Measurements from ENCODE around the gene DOCK10.

The DOCK10 gene

DNA sequence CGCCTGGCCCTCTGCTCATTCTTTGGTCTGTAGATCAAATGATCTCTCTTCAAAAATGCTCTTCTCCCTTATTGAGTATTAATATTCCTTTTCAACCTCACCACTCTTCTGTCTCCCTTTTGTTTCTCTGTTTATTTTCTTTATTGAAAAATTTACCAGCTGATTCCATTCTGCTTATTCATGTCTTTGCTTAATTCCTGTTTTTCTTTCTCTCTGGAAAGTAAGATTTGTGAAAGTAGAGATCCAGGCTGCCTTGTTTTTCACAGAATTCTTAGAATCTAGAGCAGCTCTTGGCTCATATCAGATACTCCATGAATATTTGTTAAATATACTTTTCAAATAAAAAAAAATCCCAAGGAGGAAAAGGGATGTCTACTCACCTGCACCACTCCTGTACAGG is 157.0 kb downstream of the DOCK10 start:
- no peak for ATAC-seq
- TF ChIP-seq ISL1 (CRISPR knock-in tag; IDR thresholded peaks at IDR 0.05) (no peak), ZNF8 (CRISPR knock-in tag; IDR thresholded peaks at IDR 0.05) (no peak), BACH2 (CRISPR knock-in tag; IDR thresholded peaks at IDR 0.05; ENCODE audit: borderline replicate concordance) (no peak), PPARA (CRISPR knock-in tag; IDR thresholded peaks at IDR 0.05; ENCODE audit: borderline replicate concordance) (no peak), GLIS3 (CRISPR knock-in tag; IDR thresholded peaks at IDR 0.05) (no peak), ZNF565 (CRISPR knock-in tag; conservative IDR thresholded peaks at IDR 0.05; ENCODE audit: low read depth) (no peak), ZNF70 (CRISPR knock-in tag; IDR thresholded peaks at IDR 0.05) (no peak)

DNA sequence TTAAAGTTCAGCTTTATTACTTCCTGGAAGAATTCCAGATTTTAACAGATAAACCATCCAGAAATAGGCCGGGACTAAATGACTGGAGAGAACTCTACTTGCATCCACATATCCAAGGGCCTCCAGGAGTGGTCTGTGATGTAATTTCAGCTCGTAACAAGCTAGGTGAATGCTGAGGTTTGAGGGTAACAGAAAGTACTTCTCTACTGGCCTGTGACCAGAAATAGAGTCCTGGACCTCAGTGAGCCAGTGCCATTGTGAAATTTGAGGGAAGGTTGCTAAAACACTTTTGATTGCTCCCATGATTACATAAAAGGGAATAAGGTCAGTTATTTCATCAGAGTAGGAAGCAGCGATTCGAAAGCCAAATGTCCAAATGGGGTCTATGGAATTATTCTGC is 158.1 kb downstream of the DOCK10 start:
- no peak for ATAC-seq
- TF ChIP-seq, protein P1, sequence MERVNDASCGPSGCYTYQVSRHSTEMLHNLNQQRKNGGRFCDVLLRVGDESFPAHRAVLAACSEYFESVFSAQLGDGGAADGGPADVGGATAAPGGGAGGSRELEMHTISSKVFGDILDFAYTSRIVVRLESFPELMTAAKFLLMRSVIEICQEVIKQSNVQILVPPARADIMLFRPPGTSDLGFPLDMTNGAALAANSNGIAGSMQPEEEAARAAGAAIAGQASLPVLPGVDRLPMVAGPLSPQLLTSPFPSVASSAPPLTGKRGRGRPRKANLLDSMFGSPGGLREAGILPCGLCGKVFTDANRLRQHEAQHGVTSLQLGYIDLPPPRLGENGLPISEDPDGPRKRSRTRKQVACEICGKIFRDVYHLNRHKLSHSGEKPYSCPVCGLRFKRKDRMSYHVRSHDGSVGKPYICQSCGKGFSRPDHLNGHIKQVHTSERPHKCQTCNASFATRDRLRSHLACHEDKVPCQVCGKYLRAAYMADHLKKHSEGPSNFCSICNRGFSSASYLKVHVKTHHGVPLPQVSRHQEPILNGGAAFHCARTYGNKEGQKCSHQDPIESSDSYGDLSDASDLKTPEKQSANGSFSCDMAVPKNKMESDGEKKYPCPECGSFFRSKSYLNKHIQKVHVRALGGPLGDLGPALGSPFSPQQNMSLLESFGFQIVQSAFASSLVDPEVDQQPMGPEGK (CRISPR knock-in tag; IDR thresholded peaks at IDR 0.05; ENCODE audit: borderline replicate concordance): no peak
- TF ChIP-seq ZC3H10 (CRISPR knock-in tag; IDR thresholded peaks at IDR 0.05) (no peak), ARNTL (CRISPR knock-in tag; IDR thresholded peaks at IDR 0.05; ENCODE audit: borderline replicate concordance, low read depth) (no peak), ZFP3 (CRISPR knock-in tag; IDR thresholded peaks at IDR 0.05) (no peak), BACH2 (CRISPR knock-in tag; IDR thresholded peaks at IDR 0.05; ENCODE audit: borderline replicate concordance) (no peak), PPARA (CRISPR knock-in tag; IDR thresholded peaks at IDR 0.05; ENCODE audit: borderline replicate concordance) (no peak), TOX (CRISPR knock-in tag; IDR thresholded peaks at IDR 0.05; ENCODE audit: borderline replicate concordance) (no peak), OSR1 (CRISPR knock-in tag; IDR thresholded peaks at IDR 0.05) (no peak), CSDC2 (CRISPR knock-in tag; IDR thresholded peaks at IDR 0.05) (no peak), ESRRG (CRISPR knock-in tag; IDR thresholded peaks at IDR 0.05) (no peak), ZNF565 (CRISPR knock-in tag; conservative IDR thresholded peaks at IDR 0.05; ENCODE audit: low read depth) (no peak), ZNF8 (CRISPR knock-in tag; IDR thresholded peaks at IDR 0.05) (no peak)
- TF ChIP-seq, protein P2, sequence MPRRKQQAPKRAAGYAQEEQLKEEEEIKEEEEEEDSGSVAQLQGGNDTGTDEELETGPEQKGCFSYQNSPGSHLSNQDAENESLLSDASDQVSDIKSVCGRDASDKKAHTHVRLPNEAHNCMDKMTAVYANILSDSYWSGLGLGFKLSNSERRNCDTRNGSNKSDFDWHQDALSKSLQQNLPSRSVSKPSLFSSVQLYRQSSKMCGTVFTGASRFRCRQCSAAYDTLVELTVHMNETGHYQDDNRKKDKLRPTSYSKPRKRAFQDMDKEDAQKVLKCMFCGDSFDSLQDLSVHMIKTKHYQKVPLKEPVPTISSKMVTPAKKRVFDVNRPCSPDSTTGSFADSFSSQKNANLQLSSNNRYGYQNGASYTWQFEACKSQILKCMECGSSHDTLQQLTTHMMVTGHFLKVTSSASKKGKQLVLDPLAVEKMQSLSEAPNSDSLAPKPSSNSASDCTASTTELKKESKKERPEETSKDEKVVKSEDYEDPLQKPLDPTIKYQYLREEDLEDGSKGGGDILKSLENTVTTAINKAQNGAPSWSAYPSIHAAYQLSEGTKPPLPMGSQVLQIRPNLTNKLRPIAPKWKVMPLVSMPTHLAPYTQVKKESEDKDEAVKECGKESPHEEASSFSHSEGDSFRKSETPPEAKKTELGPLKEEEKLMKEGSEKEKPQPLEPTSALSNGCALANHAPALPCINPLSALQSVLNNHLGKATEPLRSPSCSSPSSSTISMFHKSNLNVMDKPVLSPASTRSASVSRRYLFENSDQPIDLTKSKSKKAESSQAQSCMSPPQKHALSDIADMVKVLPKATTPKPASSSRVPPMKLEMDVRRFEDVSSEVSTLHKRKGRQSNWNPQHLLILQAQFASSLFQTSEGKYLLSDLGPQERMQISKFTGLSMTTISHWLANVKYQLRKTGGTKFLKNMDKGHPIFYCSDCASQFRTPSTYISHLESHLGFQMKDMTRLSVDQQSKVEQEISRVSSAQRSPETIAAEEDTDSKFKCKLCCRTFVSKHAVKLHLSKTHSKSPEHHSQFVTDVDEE (CRISPR knock-in tag; IDR thresholded peaks at IDR 0.05): no peak

DNA sequence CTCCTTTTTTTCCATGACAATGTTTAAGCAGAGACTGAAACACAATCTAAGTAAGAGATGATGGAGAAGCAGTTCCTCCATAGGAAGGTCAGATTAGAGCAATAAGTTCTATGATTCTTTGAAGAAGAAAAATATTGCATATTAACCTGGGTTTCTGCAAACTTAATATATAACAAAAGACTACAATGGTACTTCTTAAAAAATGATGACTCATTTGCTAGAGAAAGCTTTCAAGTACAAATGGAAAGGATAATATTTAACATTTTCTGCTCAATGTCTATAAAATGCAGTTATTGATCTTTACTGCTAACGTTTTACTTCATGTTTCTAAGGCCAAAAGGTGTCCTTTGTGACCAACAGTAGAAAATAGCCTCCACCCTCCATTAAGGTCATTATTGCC is 158.6 kb downstream of the DOCK10 start:
- no peak for TF ChIP-seq ZFP3 (CRISPR knock-in tag; IDR thresholded peaks at IDR 0.05)
- TF ChIP-seq ARNTL (CRISPR knock-in tag; IDR thresholded peaks at IDR 0.05; ENCODE audit: borderline replicate concordance, low read depth): no peak
- no peak for TF ChIP-seq SNAI2 (CRISPR knock-in tag; IDR thresholded peaks at IDR 0.05)
- no peak for TF ChIP-seq ISL1 (CRISPR knock-in tag; IDR thresholded peaks at IDR 0.05)
- no peak for TF ChIP-seq ESRRG (CRISPR knock-in tag; IDR thresholded peaks at IDR 0.05)
- TF ChIP-seq OSR1 (CRISPR knock-in tag; IDR thresholded peaks at IDR 0.05): no peak
- TF ChIP-seq, protein P3, sequence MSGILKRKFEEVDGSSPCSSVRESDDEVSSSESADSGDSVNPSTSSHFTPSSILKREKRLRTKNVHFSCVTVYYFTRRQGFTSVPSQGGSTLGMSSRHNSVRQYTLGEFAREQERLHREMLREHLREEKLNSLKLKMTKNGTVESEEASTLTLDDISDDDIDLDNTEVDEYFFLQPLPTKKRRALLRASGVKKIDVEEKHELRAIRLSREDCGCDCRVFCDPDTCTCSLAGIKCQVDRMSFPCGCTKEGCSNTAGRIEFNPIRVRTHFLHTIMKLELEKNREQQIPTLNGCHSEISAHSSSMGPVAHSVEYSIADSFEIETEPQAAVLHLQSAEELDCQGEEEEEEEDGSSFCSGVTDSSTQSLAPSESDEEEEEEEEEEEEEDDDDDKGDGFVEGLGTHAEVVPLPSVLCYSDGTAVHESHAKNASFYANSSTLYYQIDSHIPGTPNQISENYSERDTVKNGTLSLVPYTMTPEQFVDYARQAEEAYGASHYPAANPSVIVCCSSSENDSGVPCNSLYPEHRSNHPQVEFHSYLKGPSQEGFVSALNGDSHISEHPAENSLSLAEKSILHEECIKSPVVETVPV (CRISPR knock-in tag; IDR thresholded peaks at IDR 0.05): no peak
- TF ChIP-seq, protein P2 (CRISPR knock-in tag; IDR thresholded peaks at IDR 0.05): no peak
- no peak for TF ChIP-seq GLIS3 (CRISPR knock-in tag; IDR thresholded peaks at IDR 0.05)
- no peak for TF ChIP-seq ZNF70 (CRISPR knock-in tag; IDR thresholded peaks at IDR 0.05)
- TF ChIP-seq TOX (CRISPR knock-in tag; IDR thresholded peaks at IDR 0.05; ENCODE audit: borderline replicate concordance): no peak
- TF ChIP-seq, protein P4, sequence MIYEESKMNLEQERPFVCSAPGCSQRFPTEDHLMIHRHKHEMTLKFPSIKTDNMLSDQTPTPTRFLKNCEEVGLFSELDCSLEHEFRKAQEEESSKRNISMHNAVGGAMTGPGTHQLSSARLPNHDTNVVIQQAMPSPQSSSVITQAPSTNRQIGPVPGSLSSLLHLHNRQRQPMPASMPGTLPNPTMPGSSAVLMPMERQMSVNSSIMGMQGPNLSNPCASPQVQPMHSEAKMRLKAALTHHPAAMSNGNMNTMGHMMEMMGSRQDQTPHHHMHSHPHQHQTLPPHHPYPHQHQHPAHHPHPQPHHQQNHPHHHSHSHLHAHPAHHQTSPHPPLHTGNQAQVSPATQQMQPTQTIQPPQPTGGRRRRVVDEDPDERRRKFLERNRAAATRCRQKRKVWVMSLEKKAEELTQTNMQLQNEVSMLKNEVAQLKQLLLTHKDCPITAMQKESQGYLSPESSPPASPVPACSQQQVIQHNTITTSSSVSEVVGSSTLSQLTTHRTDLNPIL (CRISPR knock-in tag; IDR thresholded peaks at IDR 0.05; ENCODE audit: low read depth): no peak
- TF ChIP-seq ZNF565 (CRISPR knock-in tag; conservative IDR thresholded peaks at IDR 0.05; ENCODE audit: low read depth): no peak
- TF ChIP-seq ZC3H10 (CRISPR knock-in tag; IDR thresholded peaks at IDR 0.05): no peak
- TF ChIP-seq BACH2 (CRISPR knock-in tag; IDR thresholded peaks at IDR 0.05; ENCODE audit: borderline replicate concordance): no peak
- TF ChIP-seq, protein P1 (CRISPR knock-in tag; IDR thresholded peaks at IDR 0.05; ENCODE audit: borderline replicate concordance): no peak
- TF ChIP-seq ZNF8 (CRISPR knock-in tag; IDR thresholded peaks at IDR 0.05): no peak
- no peak for TF ChIP-seq RARB (CRISPR knock-in tag; IDR thresholded peaks at IDR 0.05)
- TF ChIP-seq TCF4 (CRISPR knock-in tag; IDR thresholded peaks at IDR 0.05; ENCODE audit: borderline replicate concordance): no peak
- no peak for ATAC-seq
